GM10266 (cell line): ENCODE data around the gene PARP11.
"Not testable (repeated sequence)": the region's sequence is repeated elsewhere in the genome, so short reads cannot be mapped to it uniquely, and the experiment has no call there.

ENCODE experiments used
- DNase-seq: peaks from one replicate; pipeline ENCODE4 v3.0.0; 2012; ENCODE audit errors: extremely low spot score
- CTCF ChIP-seq: IDR thresholded peaks from 2 replicates; pipeline ENCODE4 v1.5.1; 2012; ENCODE audit warnings: mild to moderate bottlenecking, low read depth; ENCODE audit not compliant: control insufficient read depth, insufficient read depth; ENCODE audit errors: missing control alignments

Gene PARP11

GRCh38 chr12:3863756-3864155 lies 9.4 kb downstream of the PARP11 start:
- no peak for DNase-seq

GRCh38 chr12:3842517-3842916 lies 30.7 kb downstream of the PARP11 start:
- TF ChIP-seq CTCF = no peak
- DNase-seq = no peak

More at GRCh38 chr12:3863756-3864155, 9.4 kb downstream of the PARP11 start:
- TF ChIP-seq CTCF = no peak

- no peak for DNase-seq
- no peak for TF ChIP-seq CTCF
These were observed 31.4 kb downstream of the PARP11 start for GRCh38 chr12:3841783-3842182.

- not testable (repeated sequence) for DNase-seq
These were observed 32.4 kb downstream of the PARP11 start for GRCh38 chr12:3840833-3841232.

GRCh38 chr12:3839745-3840144 lies 33.5 kb downstream of the PARP11 start:
- DNase-seq = not testable (repeated sequence)

GRCh38 chr12:3838701-3839548 lies 34.3 kb downstream of the PARP11 start:
- DNase-seq = peak; percentile 66
- TF ChIP-seq CTCF = peak; percentile 8

GRCh38 chr12:3838076-3838475 lies 35.1 kb downstream of the PARP11 start:
- no peak for DNase-seq
- no peak for TF ChIP-seq CTCF

- TF ChIP-seq CTCF = peak; percentile 36
- DNase-seq = peak; percentile 36
These were observed 36.1 kb downstream of the PARP11 start for GRCh38 chr12:3837049-3837448.
